GM12878 (cell line): ENCODE measurements around the gene PRG3. TPM values are rescaled to one million over a fixed set of nuclear protein-coding genes. Genes with fewer than 3 reads are reported as not detected.

Experiments
- ATAC-seq: fragments of 200-7000 bp; cut with Tn5 transposase; 3 replicates; pipeline ENCODE4 v1.9.1; 2020; ENCODE audit warnings: mild to moderate bottlenecking, moderate library complexity
- BruUV-seq: library from RNA; stranded (reverse); fragments of 400-500 nt; replicated peaks from 2 replicates; lab custom pipeline; 2021; lab: Mats Ljungman, UMichigan
- CTCF ChIA-PET: fragments of 300-600 bp; sonication (Branson Sonifier 250); formaldehyde crosslinking; extraction: SDS; loops from one replicate; lab custom pipeline; 2021; ENCODE audit warnings: inconsistent platforms; lab: Yijun Ruan, JAX
- POLR2A ChIA-PET: fragments of 350-600 bp; formaldehyde crosslinking; extraction: SDS; loops from one replicate; lab custom pipeline; 2021; ENCODE audit warnings: inconsistent platforms; lab: Charles Lee
- RAD21 ChIA-PET: fragments of 300-600 bp; sonication (Branson Sonifier 250); formaldehyde crosslinking; loops from one replicate; lab custom pipeline; 2023; ENCODE audit warnings: antibody characterized with exemption; ENCODE audit not compliant: unreplicated experiment; lab: Charles Lee
- SMC1A ChIA-PET: fragments of 300-600 bp; sonication (Branson Sonifier 250); formaldehyde crosslinking; loops from one replicate; lab custom pipeline; 2023; ENCODE audit not compliant: unreplicated experiment, uncharacterized antibody; lab: Charles Lee
- DNase-seq: peaks from one replicate; pipeline ENCODE4 v3.0.0-alpha.2; 2011; ENCODE audit warnings: low read depth, low spot score
- FAIRE-seq: peaks from 3 replicates; lab custom pipeline; 2011; peaks lifted over from hg19 to GRCh38; lab: Jason Lieb, UNC
- H2AFZ ChIP-seq: 2 replicates; pipeline ENCODE4 v1.6.0; 2011; ENCODE audit warnings: low read depth, low read length, control low read depth; ENCODE audit not compliant: control insufficient read depth
- H3K27ac ChIP-seq: 2 replicates; pipeline ENCODE4 v1.5.1; 2011; ENCODE audit warnings: control low read depth; ENCODE audit not compliant: control insufficient read depth, insufficient read depth
- H3K27me3 ChIP-seq, 2 experiments: replicated peaks in 1 of 2; 2 replicates each; pipeline versions ENCODE4 v1.6.0 to v1.6.1; 2011; ENCODE audit warnings: low read length in 1 of 2; ENCODE audit not compliant: control insufficient read depth in 2 of 2, insufficient read depth in 2 of 2
- H3K36me3 ChIP-seq, 2 experiments: 2 replicates each; pipeline ENCODE4 v1.5.1; 2011; ENCODE audit warnings: low read length in 1 of 2; ENCODE audit not compliant: control insufficient read depth in 2 of 2, insufficient read depth in 2 of 2
- H3K4me1 ChIP-seq: 2 replicates; pipeline ENCODE4 v1.6.1; 2011; ENCODE audit warnings: mild to moderate bottlenecking, low read length, moderate library complexity, mixed read lengths; ENCODE audit not compliant: control insufficient read depth, insufficient read depth
- H3K4me2 ChIP-seq: 2 replicates; pipeline ENCODE4 v1.6.0; 2011; ENCODE audit warnings: control low read depth; ENCODE audit not compliant: control insufficient read depth, insufficient read depth
- H3K4me3 ChIP-seq: fragments of 200-600 bp; sonication (generic); 2 replicates; pipeline ENCODE4 v1.5.1; 2016
- H3K79me2 ChIP-seq: 2 replicates; pipeline ENCODE4 v1.6.0; 2011; ENCODE audit warnings: low read length; ENCODE audit not compliant: control insufficient read depth, insufficient read depth
- H3K9ac ChIP-seq: 2 replicates; pipeline ENCODE4 v1.8.0; 2011; ENCODE audit warnings: low read length, control low read depth, mixed read lengths; ENCODE audit not compliant: control insufficient read depth, insufficient read depth
- H3K9me3 ChIP-seq: replicated peaks from 3 replicates; pipeline ENCODE4 v1.5.1; 2011; ENCODE audit warnings: mild to moderate bottlenecking, low read length; ENCODE audit not compliant: control insufficient read depth, insufficient read depth
- H4K20me1 ChIP-seq: 2 replicates; pipeline ENCODE4 v1.6.0; 2011; ENCODE audit not compliant: control insufficient read depth, insufficient read depth
- CBX3 ChIP-seq: fragments of 200-600 bp; sonication (generic); IDR thresholded peaks from 2 replicates; pipeline ENCODE4 v1.6.1; 2016; ENCODE audit warnings: low read depth, borderline replicate concordance
- CREB1 ChIP-seq: IDR thresholded peaks from 2 replicates; pipeline ENCODE4 v1.6.1; 2012; ENCODE audit warnings: low read depth, mild to moderate bottlenecking, inconsistent platforms
- E2F8 ChIP-seq: fragments of 450-650 bp; IDR thresholded peaks from 2 replicates; pipeline ENCODE4 v1.6.1; 2018; ENCODE audit warnings: mild to moderate bottlenecking, low read depth, moderate library complexity; ENCODE audit not compliant: partially characterized antibody
- HDAC2 ChIP-seq: fragments of 200-600 bp; sonication (generic); IDR thresholded peaks from 2 replicates; pipeline ENCODE4 v1.6.1; 2017
- IKZF2 ChIP-seq, 2 experiments: fragments of 450-650 bp; IDR thresholded peaks; 2 replicates each; pipeline ENCODE4 v1.6.1; 2017; ENCODE audit warnings: mild to moderate bottlenecking in 2 of 2, moderate library complexity in 2 of 2
- IRF4 ChIP-seq: IDR thresholded peaks from 2 replicates; pipeline ENCODE4 v1.6.1; 2011; ENCODE audit warnings: low read depth, low read length
- MXI1 ChIP-seq: fragments of 150-350 bp; IDR thresholded peaks from 2 replicates; pipeline ENCODE4 v1.6.1; 2011; ENCODE audit warnings: low read depth, mild to moderate bottlenecking, inconsistent platforms, low read length, improper control_type of control experiment
- MYC ChIP-seq: IDR thresholded peaks from 2 replicates; pipeline ENCODE4 v1.6.1; 2011; ENCODE audit warnings: mild to moderate bottlenecking, low read length, moderate library complexity, inconsistent platforms; ENCODE audit not compliant: insufficient read depth, insufficient replicate concordance, insufficient read length, severe bottlenecking
- NR2C1 ChIP-seq: fragments of 450-650 bp; IDR thresholded peaks from 2 replicates; pipeline ENCODE4 v1.6.1; 2017; ENCODE audit warnings: antibody characterized with exemption, mild to moderate bottlenecking, moderate library complexity
- NR2C2 ChIP-seq: IDR thresholded peaks from 2 replicates; pipeline ENCODE4 v1.6.1; 2011; ENCODE audit warnings: borderline replicate concordance, low read depth; ENCODE audit not compliant: control insufficient read depth, insufficient read length
- PKNOX1 ChIP-seq: fragments of 450-650 bp; IDR thresholded peaks from 2 replicates; pipeline ENCODE4 v1.6.1; 2016; ENCODE audit warnings: mild to moderate bottlenecking
- TBL1XR1 ChIP-seq: IDR thresholded peaks from 2 replicates; pipeline ENCODE4 v1.6.1; 2012; ENCODE audit warnings: low read depth, low read length, improper control_type of control experiment
- YY1 ChIP-seq: IDR thresholded peaks from 2 replicates; pipeline ENCODE4 v1.6.1; 2011; ENCODE audit warnings: low read depth, mild to moderate bottlenecking, low read length
- ZBTB4 ChIP-seq: fragments of 450-650 bp; formaldehyde crosslinking; IDR thresholded peaks from 2 replicates; pipeline ENCODE4 v1.4.0; 2022; ENCODE audit warnings: mild to moderate bottlenecking, moderate library complexity
- in situ Hi-C: fragments of 300-500 bp; cut with MboI; formaldehyde crosslinking; loops from 9 replicates; pipeline ENCODE4 v1.14.3; 2018; ENCODE audit warnings: mixed read lengths
- intact Hi-C: fragments of 100-400 bp; cut with micrococcal nuclease; formaldehyde crosslinking; loops from one replicate; pipeline ENCODE4 v1.14.2; 2022; ENCODE audit not compliant: unreplicated experiment
- polyA plus RNA-seq, 11 experiments: library from polyadenylated mRNA; depleted of rRNA in 4 of 11; unstranded in 6 of 11; stranded (reverse) in 5 of 11; fragments of >200 nt; fragmentation: Nextera tagmentation in 4 of 11; fragmentation: Illumina TruSeq in 1 of 11; extraction: Ambion mirVana in 4 of 11; extraction: Trizol in 1 of 11; gene quantifications; 1 replicate in 1 of 11; 2 replicates in 10 of 11; pipeline versions ENCODE4 v1.2.1 to v1.2.3, GENCODE V29; 2011 to 2016; ENCODE audit warnings: inconsistent platforms in 2 of 11, missing spikeins in 2 of 11, low read depth in 1 of 11
- total RNA-seq, 4 experiments: library from RNA; depleted of rRNA in 3 of 4; stranded (reverse); fragments of >200 nt in 3 of 4; fragmentation: Illumina TruSeq in 1 of 4; extraction: Trizol in 1 of 4; gene quantifications; 2 replicates each; pipeline versions ENCODE4 v1.2.1 to v1.2.3, GENCODE V29; 2013 to 2021

The PRG3 gene
- total and polyA plus RNA-seq, 10 of the 15 experiments (the other 5 are each of a cell fraction or from before 2014, with no cell fraction given) = not detected

- Histone ChIP-seq H3K9ac (no peak overlapping the region), H3K27me3 (no peaks in the 10 kb centered on the region), H2AFZ (no peak overlapping the region), H3K4me2 (no peak overlapping the region), H3K79me2 (peaks cover 79% of the 10 kb centered on the region), H4K20me1 (peaks cover 3% of the 10 kb centered on the region; the same call in 1 of the 2 replicates), H3K4me3 (no peak overlapping the region), H3K27ac (no peak overlapping the region), H3K4me1 (peaks cover 39% of the 10 kb centered on the region), H3K9me3 (no peaks in the 10 kb centered on the region; the same call in 2 of the 3 replicates), H3K36me3 (peaks cover 22 to 46% of the 10 kb centered on the region in 2 experiments)
- intact Hi-C loops = no loop called here
- ChIA-PET POLR2A (interaction anchor here (0.6 kb wide), 1 partner anchor 369 kb away, joined by 3 read pairs; no protein-coding TSS in a partner anchor), RAD21 (interaction anchor here (1.7 kb wide), 1 partner anchor 15 kb away, joined by 3 read pairs; no protein-coding TSS in a partner anchor), CTCF (interaction anchor here (0.6 to 2.6 kb wide), 10 partner anchors 9 to 223 kb away, joined by 3 to 15 read pairs (median 4); no protein-coding TSS in a partner anchor), SMC1A (interaction anchor here (1.1 to 1.8 kb wide), 3 partner anchors 13 to 16 kb away, joined by 3 to 5 read pairs (median 4); no protein-coding TSS in a partner anchor)
- in situ Hi-C loops = no loop called here
- DNase-seq (no peak), FAIRE-seq (no peak), ATAC-seq (no peak)
- TF ChIP-seq CREB1 (no peak), NR2C1 (no peak), CBX3 (no peak), PKNOX1 (peak; percentile 26; the same call in 1 of the 2 replicates), HDAC2 (no peak), E2F8 (no peak), MYC (no peak), MXI1 (0 out of 2 replicates have a peak, but pooled peaks have one; percentile 28), YY1 (no peak), NR2C2 (no peak), ZBTB4 (CRISPR knock-in tag) (no peak), TBL1XR1 (no peak), IRF4 (no peak), IKZF2 (IDR thresholded peaks at IDR 0.05) (no peak)
- no TSS peak for BruUV-seq
These were observed 40.9 kb upstream of the PRG3 start for GRCh38 chr11:57421805-57422204.
